ENCODE data around the gene PHF21A.

DNA sequence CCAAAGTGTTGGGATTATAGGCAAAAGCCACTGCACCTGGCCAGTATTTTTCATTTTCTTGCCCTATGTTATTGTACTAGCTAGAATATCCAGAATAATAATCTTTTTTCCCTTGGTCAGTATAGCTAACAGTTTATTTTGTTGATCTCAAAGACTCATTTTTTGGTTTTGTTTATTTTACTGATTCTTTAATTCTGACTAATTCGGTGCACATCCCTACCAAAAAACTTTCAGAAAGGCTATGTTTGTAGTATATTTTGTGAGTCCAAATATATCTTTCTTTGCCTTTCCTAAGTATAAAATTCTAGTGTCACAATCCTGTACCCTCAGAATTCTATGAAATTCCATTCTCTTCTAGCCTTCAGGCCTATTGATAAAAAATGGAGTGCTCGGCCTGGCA, 84.3 kb downstream of the PHF21A start:
- TF ChIP-seq CTCF (IDR thresholded peaks at IDR 0.05; ENCODE audit: low read length) (no peak), EZH2 (IDR thresholded peaks at IDR 0.05; ENCODE audit: borderline replicate concordance, low read length) (no peak)

Data from OCI-LY1 (cell line).